ENCODE measurements around the gene SEMA3E.

Gene SEMA3E

GRCh38 chr7:83528925-83529423, 120.0 kb downstream of the SEMA3E start:
- no peak for TF ChIP-seq CTCF (IDR thresholded peaks at IDR 0.05)

GRCh38 chr7:83524277-83525075, 124.5 kb downstream of the SEMA3E start:
- TF ChIP-seq CTCF (IDR thresholded peaks at IDR 0.05), result no peak

DNA sequence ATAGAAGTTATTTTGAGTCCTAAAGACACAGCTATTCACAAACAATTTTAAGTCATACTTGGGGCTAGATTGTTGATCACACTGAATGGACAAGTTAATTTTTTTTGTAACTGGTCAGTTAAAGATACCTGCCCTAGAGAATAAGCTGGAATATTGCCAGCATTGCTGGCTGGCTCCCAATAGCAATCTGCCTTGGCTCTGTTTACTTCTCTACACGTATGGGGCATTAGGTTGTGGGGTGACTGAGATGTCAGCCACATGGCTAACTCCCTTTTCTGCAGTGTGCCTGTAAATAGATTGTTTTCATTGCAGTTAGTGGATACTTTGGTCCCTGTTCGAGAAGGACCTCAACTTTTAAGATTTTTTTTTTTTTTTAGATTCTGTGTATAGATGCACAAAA, 128.2 kb downstream of the SEMA3E start:
- no peak for TF ChIP-seq CTCF (IDR thresholded peaks at IDR 0.05)

GRCh38 chr7:83519240-83519639, 129.7 kb downstream of the SEMA3E start:
- no peak for TF ChIP-seq CTCF (IDR thresholded peaks at IDR 0.05)

DNA sequence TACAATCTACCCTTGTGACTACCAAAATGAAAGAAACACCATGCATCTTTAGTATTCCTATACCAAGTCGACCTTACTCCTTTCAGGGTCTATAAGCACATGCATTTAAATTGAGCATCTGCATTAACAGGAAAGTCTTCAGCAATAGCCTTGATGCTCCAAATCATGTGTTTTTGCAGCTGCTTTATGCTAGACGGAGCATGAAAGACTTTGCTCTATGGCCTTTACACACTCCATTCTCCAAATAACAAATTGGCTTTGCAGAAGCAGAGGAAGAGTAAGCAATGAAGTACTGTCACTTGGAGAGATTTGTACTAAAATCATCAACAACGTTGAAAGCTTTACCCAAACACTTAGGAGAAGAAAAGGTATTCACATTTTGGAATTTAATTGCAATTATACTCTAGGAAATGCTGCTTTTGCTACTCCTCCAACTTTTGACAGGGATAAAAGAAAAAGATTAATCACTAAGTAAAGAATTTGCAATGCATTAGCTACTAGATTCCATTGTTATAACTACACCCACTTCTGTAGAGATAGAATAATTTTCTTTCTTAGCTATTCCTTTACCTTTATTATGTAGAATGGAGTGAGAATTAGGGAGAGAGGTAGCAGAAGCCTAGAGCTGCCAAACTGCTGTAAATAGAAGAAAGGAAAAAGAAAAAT, 131.8 kb downstream of the SEMA3E start:
- TF ChIP-seq CTCF (IDR thresholded peaks at IDR 0.05), result no peak

- no peak for TF ChIP-seq CTCF (IDR thresholded peaks at IDR 0.05)
These were observed 134.0 kb downstream of the SEMA3E start for GRCh38 chr7:83514977-83515376.

DNA sequence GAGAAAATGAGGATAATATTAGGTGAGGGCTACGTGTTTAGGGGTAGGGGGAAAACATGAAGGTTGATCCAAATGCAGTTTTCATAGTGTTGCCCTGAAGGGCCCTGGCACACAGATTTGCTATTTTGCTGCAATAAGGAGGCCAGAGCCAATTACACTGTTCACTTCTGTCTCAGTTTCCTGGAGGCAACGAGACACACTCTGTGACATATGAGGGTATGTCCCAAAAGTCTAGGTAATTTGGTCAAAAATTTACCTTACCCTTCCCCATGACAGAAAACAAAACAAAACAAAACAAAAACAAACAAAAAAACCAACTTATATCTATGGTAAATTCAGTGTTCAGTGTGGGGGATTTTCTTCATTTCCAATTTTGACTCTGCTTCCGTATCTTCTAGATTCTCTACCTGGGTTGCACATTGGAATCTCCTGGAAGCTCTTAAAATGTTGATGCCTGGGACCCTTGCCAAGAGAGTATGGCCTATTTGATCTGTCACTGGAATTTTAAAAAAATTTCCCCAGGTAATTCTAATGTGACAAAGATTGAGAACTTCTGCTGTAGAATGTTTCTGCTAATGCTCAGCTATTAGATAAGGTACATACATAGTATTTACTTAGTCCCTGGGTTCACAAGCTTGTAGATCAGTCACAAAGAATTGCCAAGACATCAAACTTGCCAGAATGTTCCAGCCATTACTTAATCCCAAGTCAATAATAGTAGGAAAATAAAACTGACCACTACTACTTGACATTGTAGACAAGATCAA, 139.5 kb downstream of the SEMA3E start:
- TF ChIP-seq CTCF (IDR thresholded peaks at IDR 0.05), result no peak
